Islet of Langerhans (tissue), 1 donor: ENCODE data around the gene SERBP1.
"Not testable (repeated sequence)": the region's sequence is repeated elsewhere in the genome, so short reads cannot be mapped to it uniquely, and the experiment has no call there.

Source experiments
- FAIRE-seq: peaks from one replicate; lab custom pipeline; 2011; peaks lifted over from hg19 to GRCh38; lab: Jason Lieb, UNC

SERBP1 gene

DNA sequence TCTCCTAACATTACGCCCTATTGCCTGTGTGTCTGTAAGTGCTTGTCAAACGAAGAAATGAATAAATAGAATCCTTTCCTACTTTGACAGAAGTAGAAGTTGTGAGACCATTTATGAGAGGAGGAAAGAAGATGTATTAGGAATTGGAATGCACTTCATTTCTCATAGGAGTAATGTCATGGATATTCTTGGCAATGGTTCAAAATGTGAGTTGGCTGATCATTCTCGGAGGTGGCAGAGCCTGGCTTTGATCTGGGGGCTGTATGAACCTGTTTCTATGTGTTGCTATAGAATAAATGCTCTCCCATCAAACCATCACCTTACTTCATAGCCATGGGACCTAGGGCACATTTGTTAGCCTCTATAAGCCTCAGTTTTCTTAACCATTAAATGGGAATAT is 10.1 kb upstream of the SERBP1 start:
- no peak for FAIRE-seq

GRCh38 chr1:67439277-67440029 is 9.3 kb upstream of the SERBP1 start:
- FAIRE-seq, result no peak

GRCh38 chr1:67437961-67438360 is 7.8 kb upstream of the SERBP1 start:
- no peak for FAIRE-seq

DNA sequence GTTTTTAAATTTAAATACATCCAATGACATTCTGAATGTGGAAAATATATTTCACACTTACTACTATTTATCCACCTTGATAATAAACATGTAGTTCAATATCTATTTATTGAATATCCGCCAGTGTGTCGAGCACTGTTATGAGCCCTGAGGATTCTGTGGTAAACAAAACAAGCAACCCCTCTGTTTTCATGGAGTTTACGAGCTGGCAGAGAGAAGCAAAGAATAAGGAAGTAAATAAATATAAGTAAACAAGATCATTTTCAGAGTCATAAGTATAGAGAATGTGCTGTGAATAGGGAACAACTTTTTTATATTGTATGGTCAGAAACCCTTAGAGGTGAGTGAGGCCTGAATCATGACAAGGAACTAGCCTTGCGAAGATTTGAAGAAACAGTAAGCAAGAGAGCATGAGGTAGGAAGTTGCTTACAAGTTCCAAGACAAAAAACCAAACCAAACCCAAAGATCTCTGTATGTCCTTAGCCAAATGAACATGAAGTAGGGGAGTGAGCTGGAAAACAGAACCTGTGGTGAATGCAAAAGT is 6.4 kb upstream of the SERBP1 start:
- no peak for FAIRE-seq

DNA sequence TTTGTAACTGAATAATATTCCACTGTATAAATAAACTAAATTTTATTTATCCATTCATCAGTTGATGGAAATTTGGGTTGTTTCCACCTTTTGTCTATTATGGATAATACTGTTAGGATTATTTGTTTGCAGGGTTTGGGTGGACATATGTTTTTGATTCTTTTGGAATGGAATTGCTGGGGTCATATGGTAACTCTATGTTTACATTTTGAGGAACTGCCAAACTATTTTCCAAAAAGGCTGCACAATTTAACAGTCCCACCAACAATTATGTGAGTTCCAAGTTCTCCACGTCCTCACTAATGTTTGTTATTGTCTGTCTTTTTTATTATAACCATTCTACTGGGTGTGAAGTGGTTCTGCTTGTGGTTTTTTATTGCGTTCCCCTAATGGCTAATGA is 4.3 kb upstream of the SERBP1 start:
- no peak for FAIRE-seq

DNA sequence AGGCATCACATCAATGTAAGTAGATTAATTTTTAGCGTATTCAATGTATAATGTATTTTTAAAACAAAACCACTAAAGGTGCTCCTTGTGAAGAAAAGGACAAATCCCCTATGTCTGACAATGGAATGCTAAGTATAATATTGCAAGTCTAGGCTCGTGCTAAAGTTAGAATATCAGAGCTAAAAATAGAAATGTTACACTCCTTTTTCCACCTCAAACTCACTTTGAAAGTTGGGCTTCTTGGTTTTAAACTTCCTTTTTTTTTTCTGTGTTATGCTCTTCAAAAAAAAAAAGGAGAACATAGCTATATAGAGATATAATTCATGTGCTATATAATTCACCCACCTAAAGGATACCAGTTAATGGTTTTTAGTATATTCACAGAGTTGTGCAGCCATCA is 3.6 kb upstream of the SERBP1 start:
- no peak for FAIRE-seq

- FAIRE-seq, result no peak
Observed at GRCh38 chr1:67432745-67433144, 2.5 kb upstream of the SERBP1 start.

GRCh38 chr1:67431869-67432578 is 1.8 kb upstream of the SERBP1 start:
- FAIRE-seq, result no peak

GRCh38 chr1:67431156-67431765 is 1.1 kb upstream of the SERBP1 start:
- FAIRE-seq, result no peak

- no peak for FAIRE-seq
Observed at GRCh38 chr1:67429528-67430357, 459 bp downstream of the SERBP1 start.

DNA sequence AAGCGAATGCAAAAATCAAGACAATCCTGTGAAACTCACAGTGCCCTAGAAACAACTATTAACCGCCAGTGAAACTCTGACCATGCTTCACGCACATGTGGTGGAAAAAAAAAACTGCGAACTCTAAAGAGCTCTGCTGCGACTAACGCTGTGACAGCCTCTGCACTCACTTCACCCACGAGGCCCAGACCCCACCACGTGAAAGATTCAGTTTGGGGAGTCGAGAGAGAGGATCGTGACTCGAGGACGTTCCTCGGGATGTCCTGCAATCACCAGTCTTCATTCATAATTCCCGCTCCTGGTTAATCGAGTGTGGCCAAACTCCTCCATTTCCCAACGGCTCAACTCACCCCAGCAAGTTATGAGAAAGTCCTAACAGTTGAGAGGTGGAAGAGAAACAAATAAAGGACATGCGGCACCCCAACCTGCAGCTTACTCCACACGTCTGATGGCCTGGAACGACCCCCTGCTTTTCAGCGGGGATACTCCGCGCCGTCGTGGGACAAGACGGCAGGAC is 1.1 kb downstream of the SERBP1 start:
- no peak for FAIRE-seq

GRCh38 chr1:67427947-67428346 is 2.3 kb downstream of the SERBP1 start:
- no peak for FAIRE-seq

GRCh38 chr1:67427465-67427864 is 2.7 kb downstream of the SERBP1 start:
- no peak for FAIRE-seq

- FAIRE-seq, result no peak
Observed at GRCh38 chr1:67420835-67421492, 9.2 kb downstream of the SERBP1 start.

GRCh38 chr1:67418839-67419586 is 11.2 kb downstream of the SERBP1 start:
- FAIRE-seq, result no peak

- FAIRE-seq, result not testable (repeated sequence)
Observed at GRCh38 chr1:67417733-67418132, 12.5 kb downstream of the SERBP1 start.

DNA sequence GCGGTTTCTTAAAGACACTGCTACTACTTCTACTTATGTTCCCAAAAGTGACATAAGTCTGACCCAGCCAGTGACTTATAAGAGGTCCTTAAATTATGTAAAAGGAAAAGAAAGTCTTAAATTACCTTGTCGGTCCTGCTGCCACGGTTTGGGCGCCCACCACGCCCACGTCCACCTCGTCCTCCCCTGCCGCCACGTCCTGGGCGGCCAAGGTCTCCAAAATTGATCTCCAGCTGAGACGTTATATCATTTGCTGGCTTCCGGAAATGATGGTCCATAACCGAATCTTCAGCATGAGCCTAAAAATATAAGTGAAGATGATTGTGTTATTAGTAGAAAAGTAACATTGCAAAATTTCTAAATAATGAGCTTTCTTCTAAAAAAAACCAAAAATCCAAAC is 15.2 kb downstream of the SERBP1 start:
- no peak for FAIRE-seq

DNA sequence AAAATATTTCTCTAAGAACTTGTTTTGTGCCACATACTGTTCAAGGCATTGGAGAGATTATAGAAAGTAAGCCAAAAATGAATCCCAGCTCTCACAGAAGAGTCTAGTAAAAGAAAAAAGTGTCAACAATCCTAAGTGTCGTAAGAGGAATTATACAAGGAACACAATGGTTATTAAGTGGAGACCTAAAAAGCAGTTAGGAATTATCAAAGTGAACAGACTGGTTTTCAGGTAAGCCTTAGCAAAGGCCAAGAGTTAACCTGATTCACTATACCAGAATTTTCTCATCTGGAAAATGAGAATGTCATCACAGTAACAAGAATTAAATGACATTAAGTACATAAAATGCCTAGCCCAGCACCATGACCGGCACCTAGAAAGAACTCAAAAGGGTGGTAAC is 15.6 kb downstream of the SERBP1 start:
- FAIRE-seq, result no peak

GRCh38 chr1:67413101-67413500 is 17.1 kb downstream of the SERBP1 start:
- FAIRE-seq, result not testable (repeated sequence)

DNA sequence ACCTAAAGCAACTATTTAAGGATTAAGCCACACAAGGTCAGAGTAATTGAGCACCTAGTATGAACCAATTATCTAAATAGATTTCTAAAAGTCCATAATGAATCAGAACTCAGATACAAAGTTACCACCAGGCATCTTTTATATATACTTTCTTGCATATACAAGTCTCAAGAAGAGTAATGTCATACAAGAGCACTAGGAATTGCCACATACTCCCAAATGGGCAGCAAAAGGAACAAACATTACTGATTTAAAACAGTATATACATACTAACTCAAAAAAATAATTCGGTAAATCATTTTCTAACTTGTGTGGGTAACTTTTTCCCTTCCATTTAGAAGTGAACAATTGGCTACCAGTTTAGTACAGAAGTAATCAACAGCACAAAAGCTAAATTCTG is 22.1 kb downstream of the SERBP1 start:
- FAIRE-seq, result no peak

DNA sequence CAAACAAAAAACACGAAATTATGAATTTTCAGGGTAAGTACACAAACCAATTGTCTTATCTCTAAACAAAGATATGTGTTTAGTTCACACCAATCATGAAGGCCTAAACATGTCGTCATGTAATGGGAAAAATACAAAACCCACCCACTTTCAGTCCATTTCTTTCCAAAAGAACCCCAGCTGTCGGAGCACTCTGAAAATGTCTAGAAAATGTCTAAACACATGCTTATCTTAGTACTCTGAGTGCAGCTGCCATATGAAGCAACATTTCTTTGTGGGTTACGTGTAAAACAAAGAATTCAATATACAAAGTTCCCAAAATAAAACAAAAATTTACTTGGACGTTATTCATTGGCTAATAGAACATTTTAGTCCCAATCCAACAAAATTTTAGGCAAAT is 22.7 kb downstream of the SERBP1 start:
- FAIRE-seq, result no peak
